ENCODE measurements around the gene ZNF70. TPM values are rescaled to one million over a fixed set of nuclear protein-coding genes. Genes with fewer than 3 reads are reported as not detected.

The ZNF70 gene
- total RNA-seq = 6.8 and 10.4 TPM in 2 replicates

GRCh38 chr22:23750714-23751440, at the start of gene ZNF70:
ZNF70 (minus strand) TSS chr22:23751112; CDS start chr22:23745140, 5,972 bp downstream.

DNA sequence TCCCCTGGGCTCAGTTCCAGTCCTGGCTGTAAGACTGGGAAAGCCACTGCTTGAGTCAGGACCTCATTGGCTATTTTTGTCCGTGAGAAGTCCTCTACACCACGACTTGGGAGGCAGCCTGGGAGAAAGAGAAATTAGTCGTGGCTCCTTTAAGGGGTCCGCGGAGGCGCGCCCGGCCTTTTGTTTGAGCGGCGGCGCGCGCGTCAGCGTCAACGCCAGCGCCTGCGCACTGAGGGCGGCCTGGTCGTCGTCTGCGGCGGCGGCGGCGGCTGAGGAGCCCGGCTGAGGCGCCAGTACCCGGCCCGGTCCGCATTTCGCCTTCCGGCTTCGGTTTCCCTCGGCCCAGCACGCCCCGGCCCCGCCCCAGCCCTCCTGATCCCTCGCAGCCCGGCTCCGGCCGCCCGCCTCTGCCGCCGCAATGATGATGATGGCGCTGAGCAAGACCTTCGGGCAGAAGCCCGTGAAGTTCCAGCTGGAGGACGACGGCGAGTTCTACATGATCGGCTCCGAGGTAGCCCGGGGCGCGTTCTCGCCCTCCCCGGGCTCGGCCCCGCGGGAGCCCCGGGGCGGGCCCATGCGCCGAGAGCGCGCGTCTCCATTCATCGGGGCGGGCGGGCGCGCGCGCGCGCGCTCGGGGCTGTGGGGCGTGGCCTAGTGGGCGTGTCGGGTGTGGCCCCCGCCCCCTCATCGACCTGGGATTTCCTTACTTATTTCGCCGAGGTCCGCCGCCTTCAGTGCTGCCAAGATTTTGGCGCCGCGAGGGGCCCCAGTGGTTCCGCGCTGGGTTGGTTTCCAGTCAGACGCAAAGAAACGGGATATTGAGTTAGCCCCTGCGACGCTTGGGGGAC, 36.1 kb upstream of the ZNF70 start, which contains the start of gene SMARCB1:
Gene SMARCB1, plus strand, starts transcription at position 215 of the 848 bp plus-strand sequence. Its CDS starts 204 bp downstream, at position 419.

DNA sequence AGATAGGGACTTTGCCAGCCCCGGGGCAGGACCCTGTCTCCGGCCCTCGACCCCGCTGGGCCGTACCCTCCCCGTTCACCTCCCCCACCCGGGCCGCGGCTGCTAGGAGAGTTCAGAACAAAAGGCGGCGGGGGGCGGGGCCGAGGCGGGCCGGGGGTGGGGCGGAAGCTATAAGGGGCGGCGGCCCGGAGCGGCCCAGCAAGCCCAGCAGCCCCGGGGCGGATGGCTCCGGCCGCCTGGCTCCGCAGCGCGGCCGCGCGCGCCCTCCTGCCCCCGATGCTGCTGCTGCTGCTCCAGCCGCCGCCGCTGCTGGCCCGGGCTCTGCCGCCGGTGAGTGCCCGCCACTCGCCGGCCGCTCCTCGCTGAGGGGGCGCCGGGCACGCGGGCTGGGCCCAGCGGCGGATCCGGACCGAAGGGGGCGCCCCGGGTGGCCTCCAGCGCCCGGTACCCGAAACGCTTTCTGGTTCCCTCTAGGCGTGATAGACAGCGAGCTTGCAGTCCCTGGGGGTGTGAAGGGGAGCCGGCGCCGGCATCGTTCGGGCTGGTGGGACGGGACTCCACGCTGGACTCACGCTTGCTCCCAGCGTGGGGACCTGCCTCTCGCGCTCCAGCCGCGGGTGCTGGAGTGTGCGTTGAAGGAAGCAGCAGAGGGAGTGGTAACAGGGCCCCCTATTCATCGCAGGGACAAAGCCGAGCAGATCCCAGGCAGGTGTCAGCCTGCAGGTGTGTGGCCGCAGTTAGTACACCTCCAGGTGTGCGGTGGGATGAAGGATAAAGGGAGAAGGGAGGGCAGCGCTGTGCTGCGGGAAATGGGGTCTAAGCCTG, 21.9 kb upstream of the ZNF70 start, which contains the start of gene MMP11:
Gene MMP11, plus strand, starts transcription at position 201 of the 825 bp plus-strand sequence. Its CDS starts 22 bp downstream, at position 223.

GRCh38 chr22:23767673-23768548, 17.0 kb upstream of the ZNF70 start, which contains the start of gene CHCHD10:
CHCHD10 (minus strand) TSS chr22:23767972; CDS start chr22:23767874, 98 bp downstream.

GRCh38 chr22:23762842-23763578, 12.1 kb upstream of the ZNF70 start, which contains the start of gene C22orf15:
C22orf15 (plus strand) TSS chr22:23762990; CDS start chr22:23763307, 317 bp downstream.

DNA sequence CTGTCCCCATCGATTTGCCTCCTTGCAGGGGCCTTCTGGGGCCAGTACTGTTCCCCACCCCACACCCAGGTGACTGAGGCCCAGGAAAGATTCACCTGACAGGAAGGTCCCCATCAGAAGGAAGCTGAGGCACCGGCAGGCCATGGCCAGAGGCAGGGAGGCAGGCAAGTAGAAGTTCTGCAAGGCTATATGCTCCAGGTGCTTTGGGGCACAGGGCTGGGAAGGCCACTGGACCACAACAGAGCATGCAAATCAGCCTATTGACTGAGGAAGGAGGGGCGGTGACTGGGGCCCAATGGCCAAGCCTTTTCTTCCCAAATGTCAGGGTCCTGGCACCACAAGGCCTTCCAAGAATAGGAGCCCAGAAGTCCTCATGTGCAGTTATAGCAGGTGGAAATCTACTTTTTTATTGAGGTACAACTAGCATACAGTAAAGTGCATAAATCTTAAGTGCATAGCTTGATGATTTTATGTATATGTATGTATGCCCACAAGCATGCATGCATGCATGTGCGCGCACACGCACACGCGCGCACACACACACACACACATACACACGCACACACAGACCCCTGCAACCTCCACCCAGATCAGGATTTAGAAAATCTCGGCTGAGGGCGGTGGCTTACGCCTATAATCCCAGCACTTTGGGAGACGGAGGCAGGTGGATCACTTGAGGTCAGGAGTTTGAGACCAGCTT, 3.5 kb upstream of the ZNF70 start, which contains the start of gene VPREB3:
Gene VPREB3, minus strand, starts transcription at position 206 of the 700 bp plus-strand sequence. Its CDS starts 62 bp downstream, at position 144.

GRCh38 chr22:23690713-23691112, 60.2 kb downstream of the ZNF70 start, which contains the start of gene RGL4:
RGL4 (plus strand) TSS chr22:23691013; CDS start chr22:23692031, 1,018 bp downstream.

Other genes starting within 250 kb of the ZNF70 start
- gene IGLL1, start 170.8 kb downstream of the ZNF70 start, total RNA-seq = not detected in 2 replicates
- not detected in 2 replicates for gene DRICH1, start 118.8 kb downstream of the ZNF70 start, total RNA-seq
- not detected in 2 replicates for gene RGL4, start 60.1 kb downstream of the ZNF70 start, total RNA-seq
- not detected in 2 replicates for gene VPREB3, start 3.3 kb upstream of the ZNF70 start, total RNA-seq
- gene C22orf15, start 11.9 kb upstream of the ZNF70 start, total RNA-seq = 1.8 and 2.2 TPM in 2 replicates
- 2.6 and 4.3 TPM in 2 replicates for gene CHCHD10, start 16.9 kb upstream of the ZNF70 start, total RNA-seq
- gene MMP11, start 21.7 kb upstream of the ZNF70 start, total RNA-seq = 15.6 and 16.9 TPM in 2 replicates
- 59.9 and 73.2 TPM in 2 replicates for gene SMARCB1, start 35.9 kb upstream of the ZNF70 start, total RNA-seq
- gene DERL3, start 87.9 kb upstream of the ZNF70 start, total RNA-seq = 0.16 and 0.36 TPM in 2 replicates
- 9.2 and 12.7 TPM in 2 replicates for gene SLC2A11, start 106.8 kb upstream of the ZNF70 start, total RNA-seq
- 121 and 141 TPM in 2 replicates for gene MIF, start 143.3 kb upstream of the ZNF70 start, total RNA-seq
- 0.16 and 3.3 TPM in 2 replicates for gene GSTT2B, start 210.1 kb upstream of the ZNF70 start, total RNA-seq
- 0.61 TPM in 1 of 2 replicates, not detected in the other for gene DDTL, start 215.8 kb upstream of the ZNF70 start, total RNA-seq
- gene DDT, start 223.3 kb upstream of the ZNF70 start, total RNA-seq = 48.4 and 59.9 TPM in 2 replicates
- 0.16 and 2.3 TPM in 2 replicates for gene GSTT2, start 229.0 kb upstream of the ZNF70 start, total RNA-seq

All from hair follicle dermal papilla cell (primary cell).